GM21723 (cell line): Measurements from ENCODE around the gene HAS3.
"Not testable (repeated sequence)": the region's sequence is repeated elsewhere in the genome, so short reads cannot be mapped to it uniquely, and the experiment has no call there.

Source experiments
- ATAC-seq: cut with Tn5 transposase; IDR thresholded peaks from one replicate; pipeline ENCODE4 v1.9.1; 2021; ENCODE audit warnings: mild to moderate bottlenecking, moderate library complexity; ENCODE audit not compliant: unreplicated experiment

Gene HAS3

GRCh38 chr16:69115837-69116236 lies 10.4 kb downstream of the HAS3 start:
- no peak for ATAC-seq

- no peak for ATAC-seq
Measured at GRCh38 chr16:69116256-69116875, 10.9 kb downstream of the HAS3 start.

DNA sequence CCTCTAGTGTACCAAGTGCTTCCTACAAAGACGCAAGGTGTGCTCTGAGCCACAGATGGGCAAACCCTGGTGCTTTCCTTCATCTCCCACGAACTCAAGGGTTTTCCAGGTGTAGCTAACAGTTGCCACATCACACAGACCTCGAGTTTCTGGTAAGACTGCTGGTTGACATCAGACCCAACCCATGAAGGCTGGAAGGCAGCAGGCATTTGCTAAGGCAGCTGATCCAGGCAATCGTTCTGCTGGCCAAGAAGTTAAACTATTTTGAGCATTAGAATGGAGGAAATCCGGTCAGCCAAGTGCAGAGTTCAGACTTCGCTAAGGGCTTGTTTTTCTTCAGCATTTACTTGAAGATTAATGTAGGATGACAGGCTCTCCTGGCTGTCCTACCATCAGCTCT lies 11.5 kb downstream of the HAS3 start:
- ATAC-seq = no peak

- no peak for ATAC-seq
Measured at GRCh38 chr16:69118468-69118867, 13.0 kb downstream of the HAS3 start.

DNA sequence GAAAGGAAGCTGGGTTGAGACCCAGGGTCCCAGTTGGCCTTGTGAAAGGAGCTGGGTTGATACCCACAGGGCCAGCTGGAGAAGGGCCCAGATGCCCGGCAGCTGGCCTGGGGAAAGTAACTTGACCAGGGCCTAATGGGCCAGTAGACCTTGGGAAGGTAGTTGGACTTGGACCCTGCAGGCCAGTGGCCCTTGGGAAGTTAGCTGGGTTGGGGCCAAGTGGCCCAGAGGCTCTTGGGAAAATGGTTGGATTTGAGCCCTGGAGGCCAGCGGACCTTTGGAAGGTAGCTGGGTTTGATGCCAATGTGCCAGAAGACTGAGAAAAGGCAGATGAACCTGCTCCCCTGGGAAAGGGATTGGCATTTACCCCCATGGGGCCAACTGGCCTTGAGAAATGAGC lies 13.5 kb downstream of the HAS3 start:
- ATAC-seq = no peak

- ATAC-seq = no peak
Measured at GRCh38 chr16:69119536-69119935, 14.1 kb downstream of the HAS3 start.

DNA sequence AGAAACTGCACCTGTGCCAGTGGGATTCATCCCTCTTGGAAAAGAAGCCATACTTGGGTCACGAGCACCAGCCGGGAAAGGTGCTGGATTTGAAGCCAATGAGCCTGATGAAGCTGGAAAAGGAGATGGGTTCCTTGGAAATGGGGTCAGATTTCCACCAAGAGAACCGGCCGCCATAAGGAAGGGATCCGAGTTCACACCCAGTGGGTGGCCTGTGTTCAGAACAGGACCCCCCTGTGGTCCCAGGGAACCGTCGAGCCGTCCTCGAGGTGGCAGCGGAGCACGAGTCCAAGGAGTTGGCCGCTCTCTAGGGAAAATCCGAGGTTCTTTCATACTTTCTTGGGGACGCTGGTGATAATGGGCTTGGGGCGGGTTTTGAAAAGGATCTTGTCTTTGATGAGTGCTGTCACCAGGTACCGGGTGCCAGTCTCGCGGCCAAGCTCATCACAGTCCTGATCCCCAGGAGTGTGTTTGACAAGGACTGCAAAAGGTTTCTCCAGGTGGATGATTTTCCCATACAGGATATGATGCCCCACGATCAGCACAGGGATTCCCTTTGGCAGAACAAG lies 14.7 kb downstream of the HAS3 start:
- ATAC-seq = no peak

DNA sequence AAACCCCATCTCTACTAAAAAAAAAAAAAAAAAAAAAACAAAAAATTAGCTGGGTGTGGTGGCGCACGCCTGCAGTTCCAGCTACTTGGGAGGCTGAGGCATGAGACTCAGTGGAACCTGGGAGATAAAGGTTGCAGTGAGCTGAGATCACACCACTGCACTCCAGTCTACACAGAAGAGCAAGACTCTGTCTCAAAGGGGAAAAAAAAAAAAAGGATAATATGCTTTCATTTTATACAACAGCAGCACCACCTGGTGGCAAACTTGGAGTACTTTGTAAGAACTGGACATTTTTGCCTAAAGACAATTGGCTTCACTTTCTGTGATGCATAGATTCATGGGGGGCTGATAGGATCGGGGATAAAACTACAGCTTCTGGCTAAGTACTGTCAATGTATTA lies 18.5 kb downstream of the HAS3 start:
- no peak for ATAC-seq

DNA sequence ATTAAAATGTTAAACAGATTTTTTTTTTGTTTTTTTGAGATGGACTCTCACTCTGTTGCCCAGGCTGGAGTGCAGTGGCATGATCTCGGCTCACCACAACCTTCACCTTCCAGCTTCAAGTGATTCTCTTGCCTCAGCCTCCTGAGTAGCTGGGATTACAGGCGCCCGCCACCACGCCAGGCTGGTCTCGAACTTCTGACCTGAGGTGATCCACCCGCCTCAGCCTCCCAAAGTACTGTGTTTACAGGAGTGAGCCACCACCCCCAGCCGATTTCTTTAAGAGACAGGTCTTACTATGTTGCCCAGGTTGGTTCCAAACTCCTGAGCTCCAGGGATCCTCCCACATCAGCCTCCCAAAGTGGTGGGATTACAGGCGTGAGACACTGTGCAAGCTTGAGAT lies 19.0 kb downstream of the HAS3 start:
- ATAC-seq = not testable (repeated sequence)

- ATAC-seq = not testable (repeated sequence)
Measured at GRCh38 chr16:69124961-69125360, 19.5 kb downstream of the HAS3 start.

DNA sequence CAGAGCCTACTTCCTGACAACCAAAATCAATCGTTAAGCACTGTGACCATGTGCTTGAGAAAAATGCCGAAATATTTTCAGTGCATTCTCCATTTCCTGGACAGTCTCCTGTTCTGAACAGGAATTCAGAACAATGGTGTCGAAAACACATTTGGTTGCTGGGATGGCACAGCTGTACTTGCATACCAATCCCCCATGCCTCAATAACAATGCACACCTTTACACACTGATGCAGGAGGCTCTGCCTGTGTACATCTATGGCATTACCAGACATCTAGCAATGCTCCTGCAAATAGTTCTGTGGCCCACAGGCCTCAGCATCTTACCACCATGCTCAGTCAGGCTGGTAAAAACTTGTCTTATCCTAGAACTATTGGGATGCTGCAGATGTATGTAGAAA lies 20.8 kb downstream of the HAS3 start:
- no peak for ATAC-seq

DNA sequence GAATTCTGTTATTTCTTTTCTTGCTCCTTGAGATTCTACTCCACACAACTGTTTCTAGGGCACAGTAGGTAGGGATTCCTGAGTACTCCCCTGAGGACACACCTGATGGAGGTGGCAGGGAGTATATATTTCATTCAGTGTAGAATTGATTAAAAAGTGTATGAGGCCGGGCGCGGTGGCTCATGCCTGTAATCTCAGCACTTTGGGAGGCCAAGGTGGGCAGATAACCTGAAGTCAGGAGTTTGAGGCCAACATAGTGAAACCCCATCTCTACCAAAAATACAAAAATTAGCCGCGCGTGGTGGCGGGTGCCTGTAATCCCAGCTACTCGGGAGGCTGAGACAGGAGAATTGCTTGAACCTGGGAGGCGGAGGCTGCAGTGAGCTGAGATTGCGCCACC lies 21.3 kb downstream of the HAS3 start:
- ATAC-seq = not testable (repeated sequence)

DNA sequence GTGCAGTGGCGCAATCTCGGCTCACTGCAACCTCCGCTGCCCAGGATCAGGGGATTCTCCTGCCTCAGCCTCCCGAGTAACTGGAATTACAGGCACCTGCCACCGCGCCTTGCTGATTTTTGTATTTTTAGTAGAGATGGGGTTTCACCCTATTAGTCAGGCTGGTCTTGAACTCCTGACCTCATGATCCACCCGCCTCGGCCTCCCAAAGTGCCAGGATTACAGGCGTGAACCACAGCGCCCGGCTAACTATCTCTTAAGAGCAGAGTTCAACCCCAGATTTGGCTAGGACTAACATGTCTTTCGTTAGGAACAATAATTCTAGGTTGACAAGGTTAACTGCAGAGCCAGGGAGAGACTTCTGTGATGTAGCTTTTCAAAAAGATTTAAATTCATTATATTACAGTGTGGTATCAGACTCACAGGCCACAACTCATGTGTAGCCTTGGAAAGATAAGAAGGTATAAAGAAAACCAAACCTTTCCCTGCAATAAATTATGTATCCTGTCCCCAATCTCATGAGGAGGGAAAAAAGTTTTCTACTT lies 22.6 kb downstream of the HAS3 start:
- no peak for ATAC-seq

DNA sequence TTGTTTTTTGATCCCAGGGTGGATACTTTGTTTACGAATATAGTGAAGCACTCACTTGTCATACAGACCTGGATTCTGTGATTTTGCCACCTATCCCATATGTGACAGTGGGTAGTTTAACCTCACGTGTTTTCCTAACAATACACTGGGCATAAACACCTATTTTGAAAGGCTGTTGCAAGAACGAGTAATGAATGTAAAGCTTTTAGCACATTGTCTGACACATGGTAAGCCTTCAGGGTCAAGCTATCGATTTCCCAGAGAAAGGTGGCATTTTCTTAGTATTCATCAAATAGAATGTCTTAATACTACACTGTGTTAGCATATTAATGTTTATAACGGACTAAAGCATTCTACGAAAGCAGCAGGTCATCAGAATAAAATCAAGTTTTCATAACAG lies 25.0 kb downstream of the HAS3 start:
- no peak for ATAC-seq

DNA sequence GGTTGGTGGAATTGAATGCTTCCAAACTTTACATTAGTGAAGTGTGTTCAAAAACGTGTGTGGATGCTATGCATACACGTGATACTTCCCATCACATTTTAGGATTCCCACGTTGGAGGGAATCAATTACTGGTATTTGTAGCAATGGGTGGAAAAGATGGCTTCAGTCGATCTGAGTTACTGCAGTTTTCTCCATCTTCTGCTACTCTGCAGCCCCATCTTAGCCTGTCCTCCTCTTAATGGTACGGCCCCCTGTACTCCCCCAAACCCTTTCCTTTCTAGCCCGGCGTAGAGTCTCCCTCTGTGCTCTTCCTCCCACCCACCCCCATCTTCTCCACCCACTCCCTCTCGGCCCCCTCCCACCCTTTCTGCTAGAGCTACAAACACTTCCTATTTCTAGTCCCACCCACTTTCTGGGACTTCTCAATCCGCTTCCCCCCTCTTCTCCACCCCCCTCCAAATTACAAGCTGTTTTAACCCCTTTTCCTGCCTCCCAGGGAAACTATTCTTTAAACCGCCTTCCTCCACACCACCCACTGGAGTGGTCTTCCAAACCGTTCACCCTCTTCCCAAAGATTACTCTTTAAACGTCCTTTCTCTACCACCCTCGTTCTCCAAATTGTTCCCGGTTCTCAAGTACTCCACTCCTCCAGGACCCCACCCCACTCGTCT lies 25.9 kb downstream of the HAS3 start:
- ATAC-seq = no peak

DNA sequence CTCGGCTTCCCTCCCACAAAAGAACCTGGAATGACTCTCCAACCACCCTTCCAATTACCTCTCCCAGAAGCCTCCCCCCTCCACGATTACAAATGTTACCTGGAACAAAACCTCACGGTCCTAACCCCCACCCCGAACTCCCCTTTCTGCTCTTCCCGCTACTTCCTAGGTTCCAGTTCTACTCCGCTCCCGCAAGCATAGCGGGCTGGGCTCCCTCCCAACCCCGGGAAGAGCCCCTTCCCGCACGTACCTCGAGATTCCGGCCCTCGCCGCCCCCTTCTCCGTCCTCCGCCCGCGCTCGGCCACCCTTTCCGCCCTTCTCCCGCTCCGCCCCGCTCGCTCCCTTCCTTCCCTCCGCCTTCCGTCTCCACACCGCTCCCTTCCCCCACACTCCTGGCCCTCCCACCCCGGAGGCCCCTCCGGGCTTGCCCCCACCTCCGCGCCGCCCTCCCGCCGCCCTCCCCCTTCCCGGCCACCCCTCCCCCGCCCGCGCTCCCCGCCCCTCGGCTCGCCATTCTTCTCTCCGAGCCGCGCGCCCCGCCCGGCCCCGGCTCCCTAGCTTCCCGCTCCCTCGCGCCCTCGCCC lies 26.5 kb downstream of the HAS3 start:
- ATAC-seq = peak; percentile 45

DNA sequence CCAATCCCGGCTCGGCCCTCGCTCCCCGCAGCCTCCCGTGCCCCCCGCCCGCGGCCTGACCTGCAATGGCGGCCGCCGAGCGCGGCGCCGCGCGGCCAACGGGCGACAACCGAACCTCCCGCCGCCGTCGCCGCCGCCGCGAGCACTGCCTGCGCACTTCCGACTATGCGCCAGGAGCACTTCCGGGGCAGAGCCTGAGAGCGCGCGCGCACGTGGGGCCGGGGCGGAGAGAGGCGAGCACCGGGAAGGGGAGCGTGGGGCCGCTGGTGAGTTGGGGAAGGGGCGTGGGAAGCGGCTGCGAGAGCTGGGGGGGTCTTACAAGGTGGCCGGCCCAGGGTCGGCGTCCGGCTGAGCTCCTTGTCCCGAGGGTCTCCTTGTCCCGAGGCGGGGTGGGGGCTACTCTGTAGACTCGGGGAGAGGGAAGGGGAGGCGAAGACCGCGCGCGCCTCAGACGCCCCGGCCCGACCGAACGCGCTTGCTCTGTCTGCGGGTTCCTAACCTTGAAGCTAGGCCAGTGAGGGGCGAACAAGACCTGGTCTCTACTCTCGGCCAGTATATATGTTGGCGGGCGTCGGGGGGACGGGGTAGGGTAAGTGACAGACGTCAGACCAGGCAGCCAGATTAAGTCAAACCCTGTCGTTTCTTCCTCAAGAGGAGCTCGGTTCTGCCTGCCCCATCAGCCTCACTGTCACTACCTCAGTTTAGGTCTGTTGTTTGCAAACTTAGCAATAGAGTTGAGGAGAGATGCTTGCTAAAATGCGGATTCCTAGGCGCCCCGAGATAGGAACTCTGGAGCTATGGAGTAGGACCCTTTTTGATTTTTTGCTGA lies 27.2 kb downstream of the HAS3 start, which contains the start of the genes CHTF8 and UTP4:
TSS of gene CHTF8 (minus strand) at position 165 of the 829 bp plus-strand sequence. CDS start 11,130 bp downstream, outside the sequence.
TSS of gene UTP4 (plus strand) at position 226 of the 829 bp plus-strand sequence. CDS start 811 bp downstream, outside the sequence.
- peak; percentile 86 for ATAC-seq

DNA sequence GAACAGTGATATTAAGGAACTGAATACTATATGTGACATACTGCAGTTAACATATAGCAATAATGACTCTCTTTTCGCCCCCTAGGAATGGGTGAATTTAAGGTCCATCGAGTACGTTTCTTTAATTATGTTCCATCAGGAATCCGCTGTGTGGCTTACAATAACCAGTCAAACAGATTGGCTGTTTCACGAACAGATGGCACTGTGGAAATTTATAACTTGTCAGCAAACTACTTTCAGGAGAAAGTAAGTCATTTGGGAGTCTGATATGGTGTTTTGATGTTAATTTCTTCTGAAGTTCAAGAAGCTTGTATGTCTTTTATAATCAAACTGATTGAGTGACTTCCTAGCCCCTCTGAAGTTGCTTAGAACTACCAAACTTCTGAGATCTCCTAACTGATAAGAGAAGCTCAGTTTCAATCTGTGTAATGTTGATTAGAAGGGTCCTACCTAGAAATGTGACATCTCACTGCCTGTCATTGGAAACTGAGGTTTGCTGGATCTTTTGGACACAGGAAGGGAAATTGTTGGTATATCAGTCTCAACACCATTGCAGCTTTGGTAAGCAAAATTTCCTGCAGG lies 28.0 kb downstream of the HAS3 start:
- ATAC-seq = no peak

DNA sequence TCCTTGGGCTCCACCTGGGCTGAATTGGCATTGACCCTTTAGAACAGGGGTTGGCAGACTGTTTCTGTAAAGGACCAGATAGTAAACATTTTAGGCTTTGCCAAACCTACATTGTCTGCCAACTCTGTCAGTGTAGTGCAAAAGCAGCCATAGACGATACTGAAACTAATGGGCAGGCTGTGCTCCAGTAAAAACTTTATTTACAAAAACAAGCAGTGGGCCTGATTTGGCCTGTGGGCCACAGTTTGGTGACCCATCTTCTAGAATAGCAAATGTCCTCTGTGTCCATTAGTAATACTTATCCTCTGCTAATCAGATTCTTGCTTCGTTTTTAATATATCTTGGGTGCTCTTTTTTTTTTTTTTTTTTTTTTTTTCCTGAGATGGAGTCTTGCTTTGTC lies 33.2 kb downstream of the HAS3 start:
- ATAC-seq = no peak

DNA sequence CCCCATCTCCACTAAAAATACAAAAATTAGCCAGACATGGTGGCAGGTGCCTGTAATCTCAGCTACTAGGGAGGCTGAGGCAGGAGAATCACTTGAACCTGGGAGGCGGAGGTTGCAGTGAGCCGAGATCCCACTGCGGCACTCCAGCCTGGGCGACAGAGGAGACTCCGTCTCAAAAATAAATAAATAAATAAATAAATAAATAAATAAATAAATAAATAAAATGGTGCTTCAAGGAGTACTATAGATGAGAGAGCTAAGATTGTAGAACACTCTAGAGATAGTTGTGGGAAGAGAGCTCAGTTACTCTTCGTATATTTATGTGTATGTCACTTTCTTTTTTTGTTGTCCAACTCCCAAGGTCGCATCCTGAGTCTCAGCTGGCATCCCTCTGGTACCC lies 34.0 kb downstream of the HAS3 start:
- ATAC-seq = not testable (repeated sequence)
